ENCODE data around the gene PDE5A. TPM values are rescaled to one million over a fixed set of nuclear protein-coding genes. Genes with fewer than 3 reads are reported as not detected.

PDE5A gene
- total RNA-seq, 1 experiment from 2014 or later = 8.1 TPM

DNA sequence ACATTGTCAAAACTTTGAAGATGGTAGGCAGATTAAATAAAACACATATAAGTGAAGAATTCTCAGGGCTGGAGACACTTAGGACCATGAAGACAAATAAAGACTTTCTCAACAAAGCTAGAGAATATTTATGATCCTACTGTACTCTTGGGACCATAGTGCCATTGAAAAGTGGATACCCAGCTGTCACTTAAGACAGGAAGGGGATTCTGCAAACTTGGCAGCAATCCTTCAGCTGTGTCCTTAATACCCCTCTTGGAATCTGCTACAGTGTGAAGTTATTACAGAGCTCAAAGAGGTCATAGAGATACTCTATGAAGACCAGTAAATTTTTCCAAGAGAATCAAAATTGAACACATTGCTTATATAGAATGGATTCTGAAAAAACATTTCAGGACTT lies 24.3 kb downstream of the PDE5A start:
- Histone ChIP-seq H3K4me3 (ENCODE audit: low read length) (no peak overlapping the region), H3K36me3 (ENCODE audit: low read depth, low read length) (no peaks in the 10 kb centered on the region), H2AFZ (ENCODE audit: low read length) (no peak overlapping the region), H4K20me1 (ENCODE audit: low read length) (no peaks in the 10 kb centered on the region), H3K4me2 (ENCODE audit: low read length) (no peak overlapping the region), H3K9me2 (replicated peaks; ENCODE audit: low read length) (no peaks in the 10 kb centered on the region), H3F3A (ENCODE audit: low read length, unreplicated experiment) (no peaks in the 10 kb centered on the region), H3K9ac (ENCODE audit: low read length) (no peak overlapping the region), H3K27ac (ENCODE audit: low read length) (no peak overlapping the region), H3K27me3 (ENCODE audit: low read length) (no peaks in the 10 kb centered on the region), H3K4me1 (ENCODE audit: insufficient read depth, low read length) (no peaks in the 10 kb centered on the region), H3K79me2 (ENCODE audit: low read length) (no peaks in the 10 kb centered on the region), H3K9me3 (ENCODE audit: low read length) (no peaks in the 10 kb centered on the region)
- intact Hi-C loops (cut with micrococcal nuclease) = no loop called here
- POLR2A ChIA-PET (ENCODE audit: unreplicated experiment) = no interaction called here
- ATAC-seq (no peak), DNase-seq (no peak)
- BruUV-seq (replicated peaks) = no TSS peak
- CTCF ChIA-PET = no interaction called here
- TF ChIP-seq EZH2phosphoT487 (IDR thresholded peaks at IDR 0.05; ENCODE audit: borderline replicate concordance, low read length) = no peak

GRCh38 chr4:119602366-119602765 lies 26.2 kb downstream of the PDE5A start:
- TF ChIP-seq EZH2 (IDR thresholded peaks at IDR 0.05; ENCODE audit: low read length, unreplicated experiment) (no peak), CTCF (conservative IDR thresholded peaks at IDR 0.05; ENCODE audit: low read depth, low read length) (no peak), EZH2phosphoT487 (IDR thresholded peaks at IDR 0.05; ENCODE audit: borderline replicate concordance, low read length) (no peak)
- Histone ChIP-seq H3K4me1 (ENCODE audit: insufficient read depth, low read length) (no peaks in the 10 kb centered on the region), H3K4me2 (ENCODE audit: low read length) (no peak overlapping the region), H3K36me3 (ENCODE audit: low read depth, low read length) (no peaks in the 10 kb centered on the region), H3K79me2 (ENCODE audit: low read length) (no peaks in the 10 kb centered on the region), H3K9me2 (replicated peaks; ENCODE audit: low read length) (no peaks in the 10 kb centered on the region), H3K4me3 (ENCODE audit: low read length) (no peak overlapping the region), H3K27me3 (ENCODE audit: low read length) (no peaks in the 10 kb centered on the region), H3F3A (ENCODE audit: low read length, unreplicated experiment) (no peaks in the 10 kb centered on the region), H4K20me1 (ENCODE audit: low read length) (no peaks in the 10 kb centered on the region), H3K9me3 (ENCODE audit: low read length) (no peaks in the 10 kb centered on the region), H2AFZ (ENCODE audit: low read length) (no peak overlapping the region), H3K9ac (ENCODE audit: low read length) (no peak overlapping the region), H3K27ac (ENCODE audit: low read length) (no peak overlapping the region)
- ATAC-seq (no peak), DNase-seq (no peak)
- intact Hi-C loops (cut with micrococcal nuclease) = no loop called here
- BruUV-seq (replicated peaks) = no TSS peak
- POLR2A ChIA-PET (ENCODE audit: unreplicated experiment) = no interaction called here
- CTCF ChIA-PET = no interaction called here

DNA sequence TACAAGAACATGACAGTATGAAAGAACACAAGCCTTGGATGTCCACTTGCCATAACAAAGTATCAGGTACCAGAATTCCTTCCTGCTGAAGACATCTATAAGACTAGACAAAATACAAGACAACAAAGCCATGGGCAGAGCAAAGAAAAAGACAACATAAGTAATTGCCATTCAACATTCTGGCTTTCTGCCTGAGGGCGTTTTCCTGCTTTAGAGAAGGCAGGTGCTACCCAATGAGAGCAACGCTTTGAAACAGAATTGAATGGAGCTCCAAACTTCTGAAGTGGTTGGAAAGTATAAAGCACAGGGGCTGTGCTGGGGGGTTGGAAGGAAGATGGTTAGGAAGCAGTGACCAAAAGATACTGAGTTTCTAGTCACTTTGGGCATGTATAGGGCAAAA lies 30.1 kb downstream of the PDE5A start:
- ChIA-PET POLR2A (ENCODE audit: unreplicated experiment) (no interaction called here), CTCF (no interaction called here)
- Histone ChIP-seq H3K36me3 (ENCODE audit: low read depth, low read length) (no peaks in the 10 kb centered on the region), H3K4me3 (ENCODE audit: low read length) (no peak overlapping the region), H3K27ac (ENCODE audit: low read length) (no peak overlapping the region), H3K79me2 (ENCODE audit: low read length) (no peaks in the 10 kb centered on the region), H3K4me2 (ENCODE audit: low read length) (no peak overlapping the region), H3K27me3 (ENCODE audit: low read length) (no peaks in the 10 kb centered on the region), H2AFZ (ENCODE audit: low read length) (no peak overlapping the region), H3K9me2 (replicated peaks; ENCODE audit: low read length) (no peaks in the 10 kb centered on the region), H4K20me1 (ENCODE audit: low read length) (no peaks in the 10 kb centered on the region), H3K9ac (ENCODE audit: low read length) (no peak overlapping the region), H3K4me1 (ENCODE audit: insufficient read depth, low read length) (no peaks in the 10 kb centered on the region), H3K9me3 (ENCODE audit: low read length) (no peaks in the 10 kb centered on the region), H3F3A (ENCODE audit: low read length, unreplicated experiment) (no peaks in the 10 kb centered on the region)
- DNase-seq = no peak
- BruUV-seq (replicated peaks) = no TSS peak
- intact Hi-C loops (cut with micrococcal nuclease) = no loop called here
- no peak for TF ChIP-seq EZH2 (IDR thresholded peaks at IDR 0.05; ENCODE audit: low read length, unreplicated experiment)
- TF ChIP-seq CTCF (conservative IDR thresholded peaks at IDR 0.05; ENCODE audit: low read depth, low read length) = no peak
- TF ChIP-seq EZH2phosphoT487 (IDR thresholded peaks at IDR 0.05; ENCODE audit: borderline replicate concordance, low read length) = no peak
- no peak for ATAC-seq
